Spinal cord (tissue), 10 donors: ENCODE measurements around the gene SHISA9. TPM values are rescaled to one million over a fixed set of nuclear protein-coding genes. Genes with fewer than 3 reads are reported as not detected.

Experiments
- DNase-seq, 6 donors: peaks; one replicate each; pipeline versions ENCODE4 v3.0.0 to v3.0.0-alpha.2; 2013 to 2015; ENCODE audit warnings: low spot score in 6 of 6, low read depth in 4 of 6
- H3K27ac ChIP-seq: one replicate; pipeline ENCODE4 v1.5.1; 2013; ENCODE audit warnings: low read depth, low read length, control low read depth
- H3K27me3 ChIP-seq: one replicate; pipeline ENCODE4 v1.6.1; 2013; ENCODE audit warnings: low read length; ENCODE audit not compliant: control insufficient read depth, insufficient read depth
- H3K36me3 ChIP-seq: one replicate; pipeline ENCODE4 v1.6.1; 2013; ENCODE audit warnings: low read length; ENCODE audit not compliant: control insufficient read depth, insufficient read depth
- H3K4me1 ChIP-seq: one replicate; pipeline ENCODE4 v1.6.1; 2013; ENCODE audit warnings: low read length; ENCODE audit not compliant: control insufficient read depth, insufficient read depth
- H3K4me3 ChIP-seq: one replicate; pipeline ENCODE4 v1.5.1; 2013; ENCODE audit warnings: low read depth, low read length, control low read depth
- H3K9me3 ChIP-seq: one replicate; pipeline ENCODE4 v1.6.1; 2013; ENCODE audit warnings: low read length; ENCODE audit not compliant: control insufficient read depth, insufficient read depth
- WGBS: methylation state at CpG from one replicate; pipeline ENCODE4 v1.1.5; 2013; ENCODE audit warnings: missing lambda C conversion rate; ENCODE audit not compliant: insufficient coverage; 5-methylcytosine and 5-hydroxymethylcytosine counted together
- polyA plus RNA-seq, 2 donors: library from polyadenylated mRNA; unstranded; fragments of 120-200 nt; gene quantifications; one replicate each; pipeline ENCODE4 v1.2.1, GENCODE V29; 2013; ENCODE audit not compliant: insufficient read length in 2 of 2
- total RNA-seq, 2 donors: library from RNA; depleted of rRNA in 1 of 2; stranded (reverse); fragments of 120-200 nt in 1 of 2; fragments of >200 nt in 1 of 2; gene quantifications; one replicate each; pipeline versions ENCODE4 v1.2.3 to v1.2.4, GENCODE V29; 2013 to 2014
- donor health status: healthy.

SHISA9 gene
- total and polyA plus RNA-seq, 4 donors, result 6.2 to 23.3 (median 14.7) TPM

DNA sequence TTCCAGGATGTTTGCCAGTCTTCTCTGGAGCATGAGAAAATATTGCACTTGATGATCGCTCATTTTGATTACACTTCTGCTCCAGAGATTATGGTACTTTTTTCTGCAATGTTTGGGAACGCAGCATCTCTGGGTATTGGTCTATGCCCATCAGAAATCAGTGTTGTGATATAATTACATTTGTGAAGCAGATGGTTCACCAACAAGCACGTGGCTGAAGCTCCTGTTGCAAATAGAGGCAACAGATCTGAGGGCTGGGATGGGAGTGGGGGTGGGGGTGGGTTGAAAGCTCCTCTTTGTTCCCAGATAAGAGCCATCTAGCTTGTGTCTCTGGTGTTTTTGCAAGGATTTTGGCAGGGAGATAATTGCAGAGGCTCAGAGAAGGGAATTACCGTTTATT, 252.3 kb downstream of the SHISA9 start:
- Histone ChIP-seq H3K9me3 (no peaks in the 10 kb centered on the region), H3K27me3 (no peaks in the 10 kb centered on the region), H3K27ac (no peak overlapping the region), H3K4me1 (peaks cover 3% of the 10 kb centered on the region), H3K36me3 (no peaks in the 10 kb centered on the region), H3K4me3 (no peak overlapping the region)
- WGBS, result 44% methylated on average over 2 of the region's 4 CpGs
- DNase-seq, result peak in 2 of 6 donors; percentile 75 to 80

- Histone ChIP-seq H3K4me3 (no peak overlapping the region), H3K27ac (no peak overlapping the region), H3K27me3 (no peaks in the 10 kb centered on the region), H3K9me3 (no peaks in the 10 kb centered on the region), H3K4me1 (peaks cover 3% of the 10 kb centered on the region), H3K36me3 (no peaks in the 10 kb centered on the region)
- no CpG with 5 or more reads among the region's 2 CpGs for WGBS
- DNase-seq, result no peak
Measured at GRCh38 chr16:13154799-13155198, 253.4 kb downstream of the SHISA9 start.

DNA sequence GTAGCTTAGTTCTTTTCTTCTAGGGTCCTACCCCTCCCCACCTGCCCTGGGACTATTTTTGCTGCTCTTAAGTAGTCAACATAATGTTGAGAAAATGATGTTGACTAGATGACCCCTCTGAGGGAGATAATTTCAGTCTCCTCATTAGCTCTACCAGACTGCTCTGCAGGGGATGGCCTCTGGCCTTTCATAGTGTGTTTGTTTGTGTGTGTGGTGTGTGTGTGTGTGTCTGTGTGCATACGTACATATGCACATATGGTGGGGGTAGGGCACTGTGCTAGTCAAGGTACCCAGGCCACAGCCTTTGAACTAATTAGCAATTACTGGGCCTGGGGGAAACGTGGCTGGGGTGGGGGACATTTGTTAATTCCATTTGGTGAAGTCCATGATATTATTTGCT, 254.0 kb downstream of the SHISA9 start:
- 67% methylated on average over 1 of the region's 2 CpGs for WGBS
- Histone ChIP-seq H3K36me3 (no peaks in the 10 kb centered on the region), H3K27me3 (no peaks in the 10 kb centered on the region), H3K4me1 (peaks cover 3% of the 10 kb centered on the region), H3K9me3 (no peaks in the 10 kb centered on the region), H3K4me3 (no peak overlapping the region), H3K27ac (no peak overlapping the region)
- peak in 1 of 6 donors; percentile 72 for DNase-seq

GRCh38 chr16:13155780-13156179, 254.4 kb downstream of the SHISA9 start:
- Histone ChIP-seq H3K9me3 (no peaks in the 10 kb centered on the region), H3K4me3 (no peak overlapping the region), H3K4me1 (peaks cover 3% of the 10 kb centered on the region), H3K27me3 (no peaks in the 10 kb centered on the region), H3K36me3 (no peaks in the 10 kb centered on the region), H3K27ac (no peak overlapping the region)
- 33% methylated on average over 2 of the region's 3 CpGs for WGBS
- peak in 3 of 6 donors; percentile 12 to 89 (median 85) for DNase-seq

GRCh38 chr16:13157082-13157481, 255.7 kb downstream of the SHISA9 start:
- Histone ChIP-seq H3K9me3 (no peaks in the 10 kb centered on the region), H3K27ac (no peak overlapping the region), H3K4me3 (no peak overlapping the region), H3K36me3 (no peaks in the 10 kb centered on the region), H3K4me1 (peaks cover 3% of the 10 kb centered on the region), H3K27me3 (no peaks in the 10 kb centered on the region)
- DNase-seq, result peak in 1 of 6 donors; percentile 42
- WGBS, result no CpG with 5 or more reads among the region's 3 CpGs

GRCh38 chr16:13158427-13158826, 257.0 kb downstream of the SHISA9 start:
- peaks cover 3% of the 10 kb centered on the region for H3K4me1 ChIP-seq
- no peaks in the 10 kb centered on the region for H3K36me3 ChIP-seq
- WGBS, result 100% methylated on average over 2 of the region's 3 CpGs
- no peak for DNase-seq
- H3K4me3 ChIP-seq, result no peak overlapping the region
- no peaks in the 10 kb centered on the region for H3K9me3 ChIP-seq
- no peak overlapping the region for H3K27ac ChIP-seq
- no peaks in the 10 kb centered on the region for H3K27me3 ChIP-seq

- Histone ChIP-seq H3K4me1 (no peaks in the 10 kb centered on the region), H3K9me3 (peaks cover 2% of the 10 kb centered on the region), H3K27ac (no peak overlapping the region), H3K4me3 (no peak overlapping the region), H3K36me3 (no peaks in the 10 kb centered on the region), H3K27me3 (no peaks in the 10 kb centered on the region)
- no CpG with 5 or more reads among the region's 1 CpG for WGBS
- no peak for DNase-seq
Measured at GRCh38 chr16:13165024-13165423, 263.6 kb downstream of the SHISA9 start.

DNA sequence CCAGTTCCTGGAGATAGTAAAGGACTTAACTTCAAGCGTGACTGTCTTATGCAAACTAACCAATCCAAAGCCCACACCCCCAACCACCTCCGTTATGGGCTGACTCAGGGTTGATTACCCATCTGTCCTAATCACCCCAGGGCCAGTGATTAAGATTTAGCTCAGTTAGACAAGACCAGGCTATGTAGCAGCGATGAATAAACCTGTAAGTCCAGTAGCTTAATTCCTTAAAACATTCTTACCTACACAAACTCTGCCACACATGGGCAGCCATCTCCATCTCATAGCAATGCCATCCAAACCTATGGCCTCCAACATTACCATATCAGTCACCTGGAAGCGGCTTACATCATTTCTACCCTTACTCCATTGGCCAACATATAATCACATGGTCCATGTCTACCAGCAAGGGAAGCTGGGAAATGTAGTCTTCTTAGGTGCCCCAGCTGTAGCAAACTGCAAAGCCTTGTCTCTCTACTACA, 266.7 kb downstream of the SHISA9 start:
- no peaks in the 10 kb centered on the region for H3K4me1 ChIP-seq

DNA sequence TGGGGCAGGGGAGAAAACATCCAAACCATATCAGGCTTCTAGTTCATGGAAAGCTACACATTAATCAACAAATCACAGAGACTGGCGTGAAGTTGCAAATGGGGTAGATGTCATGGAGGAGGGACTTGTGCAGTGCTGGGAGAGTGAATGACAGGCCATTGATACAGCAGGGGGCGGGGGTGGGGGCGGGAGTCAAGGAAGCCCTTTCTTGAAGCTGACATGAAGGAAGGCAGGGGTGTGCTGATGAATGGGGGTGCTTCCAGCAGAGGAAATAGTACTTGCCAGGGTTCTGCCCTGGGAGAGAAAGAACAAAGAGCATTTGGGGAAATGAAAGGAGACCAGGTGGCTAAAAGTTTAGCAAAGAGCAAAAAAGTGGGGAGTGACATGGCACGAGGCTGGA, 269.9 kb downstream of the SHISA9 start:
- Histone ChIP-seq H3K36me3 (no peaks in the 10 kb centered on the region), H3K27ac (no peak overlapping the region), H3K4me3 (no peak overlapping the region), H3K9me3 (no peaks in the 10 kb centered on the region), H3K27me3 (no peaks in the 10 kb centered on the region), H3K4me1 (no peaks in the 10 kb centered on the region)
- WGBS, result 32% methylated on average over 4 of the region's 4 CpGs
- DNase-seq, result no peak

More for the DNA sequence above, 266.7 kb downstream of the SHISA9 start:
- peak in 1 of 6 donors; percentile 77 for DNase-seq
- no peaks in the 10 kb centered on the region for H3K27me3 ChIP-seq
- H3K27ac ChIP-seq, result no peak overlapping the region
- WGBS, result 83% methylated on average over 4 of the region's 4 CpGs
- no peak overlapping the region for H3K4me3 ChIP-seq
- H3K9me3 ChIP-seq, result peaks cover 2% of the 10 kb centered on the region
- no peaks in the 10 kb centered on the region for H3K36me3 ChIP-seq

DNA sequence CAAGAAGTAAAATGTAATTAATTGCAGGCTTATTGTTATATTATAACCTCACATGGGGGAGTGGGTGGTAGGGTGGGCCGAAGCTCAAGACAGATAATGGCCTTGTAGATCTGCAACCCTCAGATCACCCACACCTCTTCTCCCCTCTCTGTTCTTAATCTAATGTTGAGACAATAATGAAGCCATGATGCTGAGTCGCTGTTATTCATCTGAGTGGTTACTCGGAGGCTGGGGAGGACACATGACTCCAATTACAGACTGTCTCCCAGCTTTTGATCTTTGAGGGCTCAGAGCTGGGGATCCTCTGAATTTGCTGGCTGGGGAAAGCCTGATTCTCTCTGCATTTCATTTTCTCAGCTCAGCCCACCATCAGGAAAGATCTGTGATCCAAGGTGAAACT, 275.3 kb downstream of the SHISA9 start:
- DNase-seq, result no peak
- no CpG with 5 or more reads among the region's 3 CpGs for WGBS
- H3K4me3 ChIP-seq, result no peak overlapping the region

More for the DNA sequence above, 275.3 kb downstream of the SHISA9 start:
- H3K9me3 ChIP-seq, result no peaks in the 10 kb centered on the region
- no peaks in the 10 kb centered on the region for H3K36me3 ChIP-seq
- H3K4me1 ChIP-seq, result no peaks in the 10 kb centered on the region
- H3K27ac ChIP-seq, result no peak overlapping the region
- H3K27me3 ChIP-seq, result no peaks in the 10 kb centered on the region
